ENCODE data around the gene PSMA1.

The PSMA1 gene

DNA sequence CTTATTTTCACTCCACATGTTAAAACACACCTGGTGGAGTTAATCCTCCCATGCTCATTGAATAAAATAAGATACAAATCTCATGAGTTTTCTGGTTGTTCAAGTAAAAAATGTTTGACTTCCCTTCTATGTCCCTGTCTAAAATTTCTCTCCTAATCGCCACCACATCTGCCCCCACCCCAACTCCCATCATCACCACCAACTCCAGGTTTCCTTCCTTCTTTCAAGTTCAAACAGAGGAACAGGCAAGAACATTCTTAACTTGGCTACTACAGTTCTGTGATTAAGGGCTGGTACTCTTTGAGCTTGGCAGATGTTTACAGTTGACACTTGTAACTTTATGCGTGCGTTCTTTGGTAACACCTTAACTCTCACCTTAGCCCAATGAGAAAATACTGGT lies 9.1 kb upstream of the PSMA1 start:
- DNase-seq = no peak

GRCh38 chr11:14522801-14523200 lies 2.6 kb upstream of the PSMA1 start:
- DNase-seq = no peak

DNA sequence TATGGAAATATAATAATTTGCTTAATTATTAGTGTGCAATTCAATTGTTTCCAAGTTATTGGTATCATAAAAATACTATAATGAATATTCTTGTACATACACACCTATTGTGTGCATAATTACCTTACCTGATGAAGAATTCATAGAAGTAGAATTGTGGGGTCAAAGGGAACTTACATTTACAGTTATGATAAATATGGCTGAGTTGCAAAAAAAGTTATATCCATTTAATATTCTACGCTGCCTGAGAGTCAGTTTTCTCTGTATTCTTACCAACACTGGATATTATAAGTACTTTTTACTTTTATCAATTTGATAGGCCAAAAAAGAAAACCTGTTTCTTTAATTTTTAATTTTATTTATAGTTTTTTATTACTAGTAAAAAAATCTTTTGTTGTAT lies 2.1 kb upstream of the PSMA1 start:
- no peak for DNase-seq

DNA sequence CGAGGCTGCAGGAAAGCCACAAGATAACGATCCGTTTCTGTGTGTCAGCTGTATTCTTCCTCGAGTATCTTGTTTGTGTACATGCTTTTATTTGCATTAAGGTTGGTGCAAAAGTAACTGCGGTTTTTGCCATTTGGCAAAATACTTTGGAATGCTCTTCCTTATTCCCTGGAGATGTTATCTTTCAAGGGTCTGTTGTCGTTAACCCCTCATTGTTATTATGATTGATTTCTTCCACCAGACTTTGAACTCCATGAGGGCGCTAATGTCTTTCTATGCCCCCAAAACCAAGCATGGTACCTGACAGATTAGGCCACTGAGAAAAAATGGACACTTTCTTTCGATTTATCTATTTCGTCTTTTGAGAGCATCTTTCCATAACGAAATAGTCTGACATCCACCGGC lies 563 bp upstream of the PSMA1 start:
- DNase-seq = no peak

DNA sequence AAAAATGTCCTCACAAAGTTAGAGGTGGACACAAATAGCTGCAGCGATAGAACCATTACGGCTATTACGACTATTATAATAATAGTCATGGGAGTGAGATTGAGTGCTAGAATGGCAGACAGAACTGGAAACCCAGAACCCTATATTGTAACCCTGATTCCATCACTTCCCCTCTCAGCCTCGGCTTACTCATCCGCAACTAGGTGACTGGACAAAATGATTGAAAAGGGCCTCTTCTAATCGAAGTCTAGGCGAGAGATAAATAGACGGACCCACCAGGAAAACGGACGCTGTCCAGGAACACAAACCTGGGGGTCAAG lies 629 bp downstream of the PSMA1 start:
- no peak for DNase-seq

GRCh38 chr11:14518820-14519219 lies 1.4 kb downstream of the PSMA1 start:
- DNase-seq = peak in 1 of 2 donors; percentile 41

GRCh38 chr11:14513800-14514199 lies 6.4 kb downstream of the PSMA1 start:
- DNase-seq = no peak

DNA sequence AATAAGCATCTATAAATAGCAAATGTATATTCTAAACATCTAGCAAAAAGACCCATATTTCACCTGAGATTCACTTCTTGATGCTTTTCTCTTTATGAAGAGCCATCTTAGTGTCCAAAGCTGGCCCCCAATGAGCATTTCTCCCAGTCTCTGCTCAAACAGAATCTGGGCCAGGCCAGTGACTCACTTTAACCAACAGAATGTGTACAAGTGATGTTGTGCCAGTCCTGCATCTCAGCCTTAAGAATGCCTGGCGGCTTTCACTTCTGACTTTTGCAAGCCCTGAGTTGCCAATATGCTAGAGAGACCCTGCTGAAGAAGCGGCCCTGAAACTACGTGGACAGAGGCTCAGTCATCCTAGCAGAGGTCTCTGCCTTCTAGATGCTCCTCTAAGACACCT lies 13.7 kb downstream of the PSMA1 start:
- no peak for DNase-seq

DNA sequence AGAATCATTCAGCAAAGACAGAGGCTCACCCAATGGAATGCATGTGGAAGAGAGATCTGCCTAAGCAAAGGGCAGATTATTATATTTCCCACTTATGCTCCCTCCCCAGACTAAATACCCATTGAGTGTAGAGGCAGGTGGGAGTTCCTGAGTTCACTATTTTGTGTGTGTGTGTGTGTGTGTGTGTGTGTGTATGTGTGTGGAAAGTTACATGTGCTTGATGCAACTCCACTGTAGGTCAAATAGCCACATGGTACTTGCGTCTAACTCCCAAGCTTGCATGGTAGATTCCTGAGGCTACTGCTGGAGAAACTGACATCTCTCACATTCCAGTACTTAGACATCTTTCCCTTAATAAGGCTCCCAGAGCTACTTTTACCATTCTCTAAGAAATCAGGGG lies 17.2 kb downstream of the PSMA1 start:
- no peak for DNase-seq

DNA sequence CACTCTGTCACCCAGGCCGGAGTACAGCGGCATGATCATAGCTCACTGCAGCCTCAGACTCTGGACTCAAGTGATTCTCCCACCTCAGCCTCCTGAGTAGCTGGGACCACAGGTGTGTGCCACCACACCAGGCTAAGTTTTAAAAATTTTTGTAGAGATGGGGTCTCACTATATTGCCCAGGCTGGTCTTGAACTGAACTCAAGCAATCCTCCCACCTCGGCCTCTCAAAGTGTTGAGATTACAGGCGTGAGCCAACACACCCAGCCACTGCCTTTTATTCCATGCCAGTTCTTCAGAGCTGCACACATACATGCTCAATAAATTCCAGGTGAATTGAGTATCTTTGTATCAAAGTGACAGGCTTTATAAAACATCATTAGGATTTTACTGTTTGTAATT lies 18.1 kb downstream of the PSMA1 start:
- DNase-seq = no peak

DNA sequence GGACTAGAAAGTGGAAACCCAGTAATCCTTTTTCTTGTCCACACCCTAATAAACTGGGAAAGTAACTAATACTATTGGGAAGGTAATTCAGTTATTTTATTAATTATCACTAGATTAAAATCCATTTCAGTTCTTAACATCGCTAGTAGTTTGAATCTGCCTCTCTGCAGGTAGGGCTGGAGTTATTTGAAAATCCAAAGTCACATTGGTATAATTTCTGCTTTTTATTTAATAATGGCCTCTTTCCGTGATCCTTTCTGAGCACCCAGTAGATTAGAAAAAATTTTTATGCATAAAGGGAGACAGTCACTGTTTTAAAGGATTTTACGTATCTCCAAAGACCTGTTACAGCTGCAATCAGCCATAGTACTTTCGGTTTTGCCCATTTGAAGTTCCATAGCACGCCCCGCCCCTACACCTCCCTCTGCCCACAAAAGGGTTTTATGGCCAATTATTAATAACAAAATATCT lies 20.0 kb downstream of the PSMA1 start:
- peak; percentile 43 to 76 for DNase-seq

GRCh38 chr11:14499560-14500180 lies 20.5 kb downstream of the PSMA1 start, which contains the start of gene COPB1:
TSS of gene COPB1 (minus strand) at chr11:14499811. CDS start at chr11:14498928, 883 bp downstream.
- peak; percentile 90 to 94 for DNase-seq

DNA sequence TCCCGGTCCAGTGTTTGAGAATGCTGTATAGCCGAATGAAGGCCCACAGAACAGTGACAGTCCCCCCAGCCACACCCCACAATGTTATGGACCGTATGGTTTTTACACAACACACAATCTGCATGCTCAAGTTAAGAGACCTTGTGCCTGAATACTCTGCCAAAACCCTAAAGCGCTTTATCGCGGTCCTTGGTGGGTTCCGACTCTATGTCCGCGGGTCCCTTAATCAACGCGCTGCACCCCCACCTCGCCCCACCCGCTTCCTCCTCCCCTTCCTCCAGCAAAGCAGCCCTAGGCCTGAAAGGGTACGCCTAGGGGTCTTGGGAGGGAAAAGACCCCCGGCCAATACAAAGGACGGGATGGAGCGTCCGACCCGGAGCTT lies 21.0 kb downstream of the PSMA1 start:
- DNase-seq = peak; percentile 15 to 47

DNA sequence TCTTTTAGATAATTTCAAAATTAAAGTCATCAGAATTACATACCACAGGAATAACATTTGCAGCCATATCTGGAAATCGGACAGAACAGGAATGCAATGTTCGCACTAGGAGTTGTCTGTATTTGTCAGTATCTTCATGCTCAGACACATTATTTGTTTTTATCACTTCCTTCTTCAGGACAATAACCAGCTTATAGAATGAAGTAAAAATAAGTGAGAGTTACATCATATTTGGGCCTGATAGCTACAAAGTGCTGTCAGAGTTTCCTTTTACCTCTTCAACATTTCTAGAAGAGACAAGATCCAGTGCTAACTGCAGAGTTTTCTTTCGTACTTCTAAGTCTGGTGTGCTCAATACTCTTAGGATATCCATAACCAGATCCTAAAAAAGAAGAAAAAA lies 39.5 kb downstream of the PSMA1 start:
- no peak for DNase-seq

GRCh38 chr11:14471127-14471526 lies 49.1 kb downstream of the PSMA1 start:
- DNase-seq = no peak

GRCh38 chr11:14463623-14464022 lies 56.6 kb downstream of the PSMA1 start:
- DNase-seq = no peak

DNA sequence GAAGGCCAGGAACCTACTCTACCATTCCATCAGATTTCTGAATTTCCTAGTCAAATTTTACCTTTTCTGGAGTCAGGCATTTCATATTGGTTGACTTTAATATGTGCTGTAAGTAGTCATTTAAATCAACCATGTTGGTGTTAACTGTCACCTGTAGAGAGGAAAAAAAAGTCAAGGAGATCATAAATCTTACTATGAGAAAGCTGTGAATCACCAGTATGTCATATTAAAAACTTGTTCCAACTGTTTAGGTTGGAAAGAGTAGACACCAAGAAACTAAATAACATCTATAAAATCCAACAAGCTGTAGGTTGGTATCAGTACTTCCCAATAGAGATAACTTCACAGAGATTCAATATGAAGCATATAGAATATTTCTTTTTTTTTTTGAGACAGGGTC lies 60.0 kb downstream of the PSMA1 start:
- DNase-seq = no peak

- DNase-seq = no peak
Observed at GRCh38 chr11:14458377-14458776, 61.8 kb downstream of the PSMA1 start.

- DNase-seq = no peak
Observed at GRCh38 chr11:14455648-14456430, 64.3 kb downstream of the PSMA1 start.
